ENCODE data around the gene CCDC92.

CCDC92 gene

DNA sequence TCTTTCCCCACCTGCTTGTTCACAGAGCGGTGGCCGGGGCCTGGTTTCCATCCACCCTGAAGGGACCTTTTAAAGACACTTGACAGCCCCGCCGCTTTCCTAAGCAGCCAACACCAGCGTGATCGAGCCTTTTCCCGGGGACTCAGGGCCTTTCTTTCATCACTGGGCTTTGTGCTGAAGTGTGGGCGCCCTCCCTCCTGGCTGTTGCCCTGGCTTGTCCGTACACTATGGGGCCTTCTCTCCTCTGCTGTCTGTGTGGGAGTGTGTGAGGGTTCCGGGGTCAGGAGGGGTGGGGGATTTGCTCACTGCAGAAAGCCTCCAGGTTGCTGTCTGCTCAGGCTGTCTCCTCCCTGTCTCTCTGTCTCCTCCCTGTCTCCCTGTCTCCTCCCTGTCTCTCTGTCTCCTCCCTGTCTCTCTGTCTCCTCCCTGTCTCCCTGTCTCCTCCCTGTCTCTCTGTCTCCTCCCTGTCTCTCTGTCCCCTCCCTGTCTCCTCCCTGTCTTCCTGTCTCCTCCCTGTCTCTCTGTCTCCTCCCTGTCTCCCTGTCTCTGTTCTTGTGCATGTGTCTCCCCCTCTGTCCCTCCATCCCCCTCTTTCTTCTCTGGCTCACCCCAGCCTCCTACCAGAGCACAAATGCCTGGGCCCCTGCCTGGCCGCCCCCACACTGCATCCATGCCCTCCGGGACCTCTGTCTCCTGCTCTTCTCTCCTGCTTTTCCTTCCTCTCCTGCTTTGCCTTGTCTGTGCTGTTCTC lies 64.7 kb downstream of the CCDC92 start:
- no peak for DNase-seq

DNA sequence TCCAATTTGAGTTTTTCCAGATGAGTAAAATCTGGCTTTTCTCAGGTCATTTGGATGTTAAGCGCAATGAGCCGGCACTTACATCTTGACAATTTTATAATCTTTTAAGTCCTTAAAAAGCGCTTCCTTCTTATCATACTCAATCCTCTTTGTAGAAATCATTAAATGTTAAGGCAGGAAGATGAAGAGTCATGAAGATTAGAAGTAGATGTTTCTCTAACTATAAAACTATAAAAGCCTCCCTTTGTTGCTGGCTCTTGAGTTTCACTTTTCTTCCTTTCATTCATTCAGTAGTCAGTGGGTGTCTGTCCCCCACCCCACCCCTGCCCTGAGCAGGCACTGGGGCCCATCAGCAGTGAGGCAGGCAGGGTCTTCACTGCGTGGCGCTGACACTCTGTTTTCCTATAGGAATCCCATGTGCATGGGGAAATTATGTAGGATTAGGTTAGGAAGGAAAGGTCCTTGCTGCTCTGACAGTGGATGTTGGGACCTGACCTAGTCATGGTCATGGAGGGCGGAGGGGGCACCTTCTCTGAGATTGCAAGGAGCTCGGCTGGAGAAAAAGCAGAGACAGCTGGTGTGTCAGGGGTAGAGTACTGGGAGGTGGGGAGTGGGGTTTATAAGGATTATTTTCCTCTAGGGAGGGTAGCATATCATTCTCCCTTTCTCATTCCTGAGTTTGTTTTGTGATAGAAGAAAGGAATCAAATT lies 65.8 kb downstream of the CCDC92 start:
- DNase-seq = no peak

DNA sequence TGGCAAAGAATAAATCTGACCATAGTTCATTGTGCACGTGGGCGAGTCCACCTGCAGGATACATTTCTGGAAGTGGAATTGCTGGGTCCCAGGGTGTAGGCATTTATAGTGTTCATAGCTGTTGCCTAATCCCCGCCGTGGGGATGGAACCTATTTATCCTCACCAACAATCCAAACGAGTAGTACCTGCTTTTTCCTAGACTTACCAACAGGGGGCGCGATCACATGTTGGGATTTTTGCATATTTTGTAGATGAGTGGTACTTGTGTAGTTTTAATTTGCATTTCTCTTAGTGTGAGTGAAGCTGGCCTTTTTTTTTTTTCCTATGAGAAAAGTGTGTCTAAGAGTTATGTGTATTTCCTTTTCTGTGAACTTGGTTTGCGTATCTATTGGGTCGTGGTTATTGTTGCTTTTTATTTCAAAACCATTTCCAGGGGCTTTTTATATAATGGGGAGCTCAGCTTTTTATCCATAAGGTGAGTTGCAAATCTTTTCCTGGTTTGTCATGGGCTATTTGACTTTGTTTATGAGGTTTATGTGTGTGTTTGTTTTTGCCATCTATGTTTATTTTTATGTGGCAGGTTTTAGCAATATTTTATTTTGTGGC lies 67.2 kb downstream of the CCDC92 start:
- DNase-seq = peak; percentile 66

DNA sequence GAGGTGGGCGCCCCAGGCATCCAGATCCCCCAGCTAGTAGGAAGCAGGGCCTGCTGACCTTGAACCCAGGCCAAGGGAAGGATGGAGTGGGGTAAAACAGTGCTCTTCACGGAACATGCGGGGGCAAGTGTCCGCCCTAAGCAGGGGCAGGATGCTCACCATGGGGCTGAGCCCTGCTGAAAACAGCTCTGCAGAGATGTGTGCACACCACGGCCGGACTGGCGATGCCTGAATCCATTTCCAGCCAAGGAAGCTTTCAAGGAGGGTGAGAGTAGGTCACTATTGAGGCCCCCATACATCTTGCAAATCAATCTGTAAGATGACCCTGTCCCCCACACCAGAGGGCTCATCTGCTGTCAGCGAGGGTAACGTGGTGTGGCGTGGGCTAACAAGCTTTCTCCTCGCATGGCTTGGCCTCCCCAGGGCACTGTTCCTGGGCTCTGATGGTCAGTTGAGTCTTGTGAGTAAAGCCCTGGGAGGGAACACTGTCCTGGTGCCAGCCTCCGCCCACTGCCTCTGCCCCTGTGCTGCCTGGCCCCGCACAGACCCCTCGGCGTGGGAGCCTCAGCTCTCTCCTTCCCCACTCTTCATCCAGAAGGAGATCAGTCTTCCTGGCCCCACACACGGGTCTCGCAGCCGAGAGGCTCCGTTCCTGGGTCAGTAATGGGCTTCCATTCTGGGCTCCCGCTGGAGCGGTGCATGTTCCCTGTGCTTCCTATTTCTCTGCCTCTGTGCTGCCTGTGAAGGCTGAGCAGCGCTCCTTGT lies 69.1 kb downstream of the CCDC92 start:
- no peak for DNase-seq

DNA sequence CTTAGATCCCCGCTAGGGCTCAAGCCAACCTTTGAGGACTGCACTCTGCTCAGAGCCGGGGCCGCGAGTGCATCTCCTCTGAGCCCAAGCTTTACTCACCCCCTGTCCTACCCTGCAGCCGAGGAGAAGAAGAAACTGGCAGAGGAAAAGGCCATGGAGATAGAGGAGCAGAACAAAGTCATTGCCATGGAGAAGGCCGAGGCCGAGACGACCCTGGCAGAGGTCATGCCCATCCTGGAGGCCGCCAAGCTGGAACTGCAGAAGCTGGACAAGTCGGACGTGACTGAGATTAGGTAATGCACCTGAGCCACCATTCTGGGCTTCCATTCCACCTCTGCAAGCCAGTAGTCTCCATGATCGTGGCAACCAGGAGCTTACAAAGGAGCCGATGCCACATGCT lies 69.8 kb downstream of the CCDC92 start:
- DNase-seq = no peak

DNA sequence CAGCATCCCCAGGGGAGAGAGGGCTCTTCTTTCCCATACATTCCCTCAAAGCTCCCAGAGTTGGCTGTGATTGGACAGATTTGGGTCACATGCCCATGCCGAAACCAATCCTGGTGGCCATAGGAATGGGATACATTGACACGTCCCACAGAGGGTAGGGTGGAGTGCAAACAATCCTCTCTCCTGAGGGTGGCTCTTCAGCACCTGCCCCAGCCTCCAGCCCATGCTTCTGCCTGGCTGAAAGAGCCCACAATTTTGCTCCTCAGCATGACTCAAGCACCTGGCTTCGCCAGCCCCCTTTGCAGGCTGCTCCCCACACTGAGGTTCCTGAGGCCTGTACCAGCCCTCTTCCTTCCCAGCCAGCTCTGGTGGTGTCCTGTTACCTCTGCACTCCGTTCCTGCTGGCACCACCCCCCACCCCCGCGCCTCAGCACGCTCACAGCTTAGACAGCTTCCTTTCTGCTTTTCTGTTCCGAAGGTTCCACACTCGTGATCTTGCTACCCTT lies 71.7 kb downstream of the CCDC92 start:
- no peak for DNase-seq

DNA sequence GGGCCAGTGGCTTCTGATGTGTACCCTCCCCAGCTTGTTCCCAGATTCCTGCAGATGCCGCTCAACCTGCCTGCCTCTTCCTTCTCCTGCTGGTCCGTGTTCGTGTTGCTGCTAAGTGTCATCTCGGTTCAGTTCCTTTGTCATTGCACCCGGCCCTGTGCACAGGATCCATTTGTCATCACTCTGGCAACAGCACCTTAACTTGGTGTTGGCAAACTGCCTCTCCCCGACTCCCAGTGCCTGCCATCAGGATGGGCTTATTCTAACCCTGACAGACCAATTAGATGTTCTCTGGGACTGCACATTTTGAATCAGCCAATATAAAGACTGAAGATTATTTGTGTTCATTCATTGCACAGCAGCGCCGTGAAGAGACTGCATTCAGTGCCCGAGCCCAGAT lies 73.3 kb downstream of the CCDC92 start:
- DNase-seq = no peak

DNA sequence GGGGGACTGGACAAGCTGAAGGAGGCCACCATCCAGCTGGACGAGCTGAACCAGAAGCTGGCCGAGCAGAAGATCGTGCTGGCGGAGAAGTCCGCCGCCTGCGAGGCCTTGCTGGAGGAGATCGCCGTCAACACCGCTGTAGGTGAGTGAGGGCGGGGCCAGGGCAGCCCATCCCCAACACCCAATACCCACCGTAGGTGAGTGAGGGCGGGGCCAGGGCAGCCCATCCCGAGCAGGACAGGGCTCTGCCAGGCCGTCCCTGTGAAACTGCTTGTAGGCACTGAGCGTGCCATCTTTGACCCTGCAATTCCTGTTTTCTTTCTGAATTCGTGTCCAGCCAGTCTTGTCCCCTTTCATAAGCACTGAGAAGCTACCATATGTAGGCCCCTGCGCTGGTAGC lies 74.0 kb downstream of the CCDC92 start:
- no peak for DNase-seq

DNA sequence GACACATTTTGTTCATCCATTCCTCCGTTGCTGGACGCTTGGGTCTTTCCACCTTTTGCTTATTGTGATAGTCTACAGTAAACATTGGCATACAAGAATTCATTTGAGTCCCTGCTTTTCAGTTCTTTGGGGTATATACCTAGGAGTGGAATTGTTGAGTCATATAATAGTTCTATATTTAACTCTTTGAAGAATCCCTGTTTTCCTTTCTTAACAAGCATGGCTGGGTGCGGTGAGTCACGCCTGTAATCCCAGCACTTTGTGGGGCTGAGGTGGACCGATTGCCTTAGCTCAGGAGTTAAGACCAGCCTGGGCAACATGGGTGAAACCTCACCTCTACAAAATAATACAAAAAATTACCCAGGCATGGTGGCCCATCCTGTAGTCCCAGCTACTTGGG lies 75.4 kb downstream of the CCDC92 start:
- no peak for DNase-seq

DNA sequence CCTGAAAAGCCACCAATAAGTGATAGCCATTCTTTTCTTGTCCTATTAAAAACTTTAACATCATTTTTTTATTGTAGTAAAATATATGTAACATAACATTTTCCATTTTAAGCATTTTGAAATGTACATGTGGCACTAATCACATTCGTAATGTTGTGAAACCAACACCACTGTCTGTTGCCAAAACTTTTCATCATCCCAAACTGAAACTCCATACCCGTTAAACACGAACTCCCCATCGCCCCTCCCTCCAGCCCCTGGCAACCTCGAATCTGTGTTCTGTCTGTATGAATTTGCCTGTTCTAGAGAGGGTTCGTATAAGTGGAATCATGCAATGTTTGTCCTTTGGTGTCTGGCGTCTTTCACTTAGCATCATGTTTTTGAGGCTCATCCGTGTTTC lies 75.9 kb downstream of the CCDC92 start:
- DNase-seq = no peak

DNA sequence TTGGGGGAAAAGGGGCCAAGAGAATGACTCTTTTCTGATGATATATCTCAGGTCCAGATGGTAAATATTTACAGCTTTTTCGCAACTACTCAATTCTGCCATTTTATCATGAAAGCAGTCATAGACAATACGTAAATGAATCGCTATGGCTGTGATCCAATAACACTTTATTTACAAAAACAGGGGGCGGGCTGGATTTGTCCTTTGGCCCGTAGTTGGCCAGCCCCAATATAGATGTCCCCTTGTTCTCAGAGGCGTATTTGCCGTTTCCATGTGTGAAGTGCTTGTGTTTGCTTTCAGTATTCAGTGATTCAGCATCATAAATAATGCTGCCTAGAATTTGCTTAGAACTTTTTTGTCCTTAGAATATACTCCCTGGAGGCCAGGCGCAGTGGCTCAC lies 77.2 kb downstream of the CCDC92 start:
- DNase-seq = no peak

DNA sequence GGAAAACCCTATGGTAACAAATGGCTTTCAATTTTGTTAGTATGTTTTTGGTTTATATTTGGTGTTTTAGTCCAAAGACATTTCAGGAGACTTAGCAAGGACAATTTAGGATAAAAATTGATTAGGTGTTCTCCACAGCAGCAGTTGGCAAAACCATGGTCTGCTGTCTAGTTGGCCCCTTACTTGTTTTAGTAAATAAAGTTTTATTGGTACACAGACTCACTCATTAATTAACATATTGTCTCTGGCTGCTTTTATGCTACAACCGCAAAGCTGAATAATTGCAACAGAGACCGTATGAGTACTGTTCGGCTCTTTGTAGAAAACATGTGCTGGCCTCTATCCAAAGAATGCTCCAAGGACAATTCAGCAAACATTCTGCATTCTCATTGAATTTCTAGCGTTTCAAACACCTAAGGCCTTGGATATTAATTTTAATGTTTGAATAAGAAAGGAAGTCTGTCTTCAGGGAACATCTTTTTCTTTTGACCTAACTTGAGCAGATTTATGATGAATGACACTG lies 77.7 kb downstream of the CCDC92 start:
- no peak for DNase-seq

DNA sequence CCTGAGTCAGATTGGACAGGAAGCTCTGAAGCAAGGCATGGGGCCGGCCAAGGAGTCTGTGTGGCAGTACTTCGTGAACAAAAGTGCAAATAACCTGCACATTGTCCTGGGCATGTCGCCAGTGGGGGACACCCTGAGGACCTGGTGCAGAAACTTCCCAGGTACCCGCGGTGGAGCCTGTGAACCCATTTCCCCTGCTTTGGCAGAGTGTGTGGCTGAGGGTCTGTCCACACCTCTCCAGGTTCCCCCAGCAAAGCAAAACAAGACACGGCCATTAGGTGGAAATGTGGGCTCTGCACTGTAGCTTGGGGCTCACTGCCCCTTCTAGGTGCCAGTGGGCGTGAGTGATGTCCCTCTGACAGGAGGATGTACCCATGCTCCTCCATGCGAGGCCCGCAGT lies 79.4 kb downstream of the CCDC92 start:
- no peak for DNase-seq

DNA sequence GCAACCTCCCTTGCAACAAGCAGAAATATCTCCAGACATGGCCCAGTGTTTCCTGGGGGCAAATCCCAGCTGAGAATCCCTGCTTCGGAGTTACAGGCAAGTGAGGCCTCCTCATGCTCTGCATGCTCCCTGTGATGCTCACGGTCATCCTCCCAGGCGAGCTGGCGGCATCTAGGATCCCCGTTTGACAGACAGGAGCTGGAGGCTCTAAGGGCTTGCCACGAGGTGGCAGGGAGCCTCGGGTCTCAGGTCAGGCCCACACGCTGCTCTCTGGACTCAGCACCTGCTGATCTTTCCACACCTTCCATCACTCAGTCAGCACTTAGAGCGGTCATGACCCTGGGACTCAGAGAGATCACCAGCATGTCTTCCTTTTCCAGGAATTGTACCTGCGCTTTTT lies 79.8 kb downstream of the CCDC92 start:
- no peak for DNase-seq

DNA sequence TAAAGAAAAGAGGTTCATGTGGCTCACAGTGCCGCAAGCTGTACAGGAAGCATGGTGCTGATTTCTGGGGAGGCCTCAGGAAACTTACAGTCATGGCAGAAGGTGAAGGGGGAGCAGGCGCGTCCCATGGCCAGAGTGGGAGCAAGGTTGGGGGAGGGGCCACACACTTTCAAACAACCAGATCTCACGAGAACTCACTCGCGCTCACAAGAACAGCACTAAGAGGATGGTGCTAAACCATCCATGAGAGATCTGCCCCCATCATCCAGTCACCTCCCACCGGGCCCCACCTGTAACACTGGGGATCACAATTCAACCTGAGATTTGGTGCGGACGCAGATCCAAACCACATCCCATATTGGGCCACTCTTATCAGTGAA lies 80.5 kb downstream of the CCDC92 start:
- no peak for DNase-seq

DNA sequence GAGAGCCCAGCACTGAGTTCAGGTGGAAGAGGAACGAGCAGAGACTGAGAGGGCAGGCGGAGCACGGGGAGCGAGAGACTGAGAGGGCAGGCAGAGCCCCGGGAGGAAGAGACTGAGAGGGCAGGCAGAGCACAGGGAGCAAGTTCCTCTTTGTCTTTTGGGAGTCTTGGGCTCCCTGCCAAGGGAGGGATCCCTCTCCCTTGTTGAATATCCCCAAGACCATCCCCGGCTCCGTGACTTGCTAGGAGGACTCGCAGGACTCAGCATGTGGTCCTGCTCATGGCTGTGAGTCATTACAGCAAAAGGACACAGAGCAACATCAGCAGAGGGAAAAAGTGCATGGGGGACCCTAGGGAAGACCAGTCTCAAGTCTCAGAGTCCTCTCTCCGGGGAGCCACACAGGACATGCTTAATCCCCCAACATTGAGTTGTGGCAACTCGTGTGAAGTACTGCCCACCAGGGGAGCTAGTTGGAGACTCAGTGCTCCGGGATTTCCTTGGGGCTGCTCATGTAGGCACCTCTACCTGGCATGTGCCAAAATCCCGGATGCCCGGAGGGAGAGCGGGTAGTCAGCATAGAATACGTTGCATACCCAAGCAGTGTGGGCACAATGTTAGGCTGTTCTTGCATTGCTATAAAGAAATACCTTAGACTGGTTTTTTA lies 81.0 kb downstream of the CCDC92 start:
- DNase-seq = no peak

DNA sequence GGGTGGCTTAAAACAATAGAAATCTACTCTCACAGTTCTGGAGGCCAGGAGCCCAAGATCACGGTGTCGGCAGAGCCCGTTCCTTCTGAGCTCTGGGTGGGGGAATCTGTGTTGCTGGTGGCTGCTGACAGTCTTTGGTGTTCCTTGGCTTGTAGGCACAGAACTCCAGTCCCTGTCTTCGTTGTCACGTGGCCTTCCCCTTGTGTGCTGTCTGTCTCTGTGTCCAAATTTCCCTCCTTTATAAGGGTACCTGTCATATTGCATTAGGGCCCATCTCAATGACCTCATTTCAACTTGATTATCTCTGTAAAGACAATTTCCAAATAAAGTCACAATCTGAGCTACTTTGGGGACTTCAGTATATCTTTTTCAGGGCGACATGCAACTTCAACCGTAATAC lies 81.6 kb downstream of the CCDC92 start:
- no peak for DNase-seq

DNA sequence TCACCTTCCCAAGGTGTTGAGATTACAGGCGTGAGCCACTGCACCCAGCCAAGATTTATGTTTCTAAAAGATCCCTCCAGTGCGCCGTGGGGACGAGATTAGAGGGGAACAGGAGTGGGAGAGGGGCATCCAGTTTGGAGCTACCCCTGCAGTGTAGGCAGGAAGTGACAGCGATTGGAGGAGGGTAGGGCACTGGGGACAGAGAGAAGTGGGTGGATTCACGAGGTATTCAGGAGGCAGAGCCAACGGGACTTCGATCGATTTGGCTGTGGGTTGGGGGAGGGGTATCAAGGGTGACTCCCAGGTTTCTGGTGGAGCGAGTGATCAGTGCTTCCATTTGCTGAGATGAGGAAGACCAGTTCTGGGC lies 82.1 kb downstream of the CCDC92 start:
- DNase-seq = no peak

DNA sequence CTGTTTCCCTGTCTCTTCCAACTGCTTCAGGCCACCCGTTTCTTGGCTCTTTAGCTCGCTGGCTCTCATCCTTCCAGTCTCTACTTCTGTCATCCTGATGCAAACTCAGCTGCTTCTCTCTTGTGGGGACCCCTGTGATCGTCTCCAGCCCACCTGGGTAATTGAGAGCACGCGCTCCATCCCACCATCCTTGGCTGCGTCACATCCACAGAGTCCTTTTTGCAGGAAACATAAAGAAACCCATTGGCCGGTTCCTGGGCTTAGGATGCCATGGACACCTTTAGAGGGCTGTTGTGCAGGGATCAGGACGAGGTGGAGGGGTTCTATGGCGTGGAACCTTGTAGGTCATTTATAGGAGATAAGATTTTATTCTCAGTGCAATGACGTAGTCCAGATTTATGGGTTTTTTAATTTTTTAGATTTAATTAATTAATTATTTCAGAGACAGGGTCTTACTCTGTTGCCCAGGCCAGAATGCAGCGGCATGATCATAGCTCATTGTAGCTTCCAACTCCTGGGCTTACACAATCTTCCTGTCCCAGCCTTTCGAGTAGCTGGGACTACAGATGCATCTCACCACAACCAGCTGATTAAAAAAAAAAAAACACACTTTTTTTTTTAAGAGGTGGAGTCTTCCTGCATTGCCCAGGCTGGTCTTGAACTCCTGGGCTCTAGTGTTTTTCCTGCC lies 82.6 kb downstream of the CCDC92 start:
- DNase-seq = no peak

DNA sequence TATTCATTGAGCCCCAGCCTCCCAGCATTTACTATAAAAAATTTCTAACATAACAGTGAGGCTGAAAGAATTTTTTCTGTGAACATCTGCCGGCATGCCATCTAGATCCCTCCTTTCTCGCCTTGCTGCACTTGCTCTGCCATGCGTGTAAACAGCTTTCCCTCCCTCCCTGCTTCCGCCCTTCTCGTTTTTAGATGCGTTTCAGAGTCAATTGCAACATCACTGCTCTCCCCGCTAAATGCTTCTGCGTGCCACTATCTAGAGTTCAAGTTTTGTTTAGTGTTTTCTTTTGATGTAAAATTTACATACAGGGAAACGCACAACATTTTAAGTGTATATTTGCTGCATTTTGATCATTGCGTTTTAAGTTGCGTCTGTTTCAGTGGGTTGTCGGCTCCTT lies 83.6 kb downstream of the CCDC92 start:
- DNase-seq = no peak

DNA sequence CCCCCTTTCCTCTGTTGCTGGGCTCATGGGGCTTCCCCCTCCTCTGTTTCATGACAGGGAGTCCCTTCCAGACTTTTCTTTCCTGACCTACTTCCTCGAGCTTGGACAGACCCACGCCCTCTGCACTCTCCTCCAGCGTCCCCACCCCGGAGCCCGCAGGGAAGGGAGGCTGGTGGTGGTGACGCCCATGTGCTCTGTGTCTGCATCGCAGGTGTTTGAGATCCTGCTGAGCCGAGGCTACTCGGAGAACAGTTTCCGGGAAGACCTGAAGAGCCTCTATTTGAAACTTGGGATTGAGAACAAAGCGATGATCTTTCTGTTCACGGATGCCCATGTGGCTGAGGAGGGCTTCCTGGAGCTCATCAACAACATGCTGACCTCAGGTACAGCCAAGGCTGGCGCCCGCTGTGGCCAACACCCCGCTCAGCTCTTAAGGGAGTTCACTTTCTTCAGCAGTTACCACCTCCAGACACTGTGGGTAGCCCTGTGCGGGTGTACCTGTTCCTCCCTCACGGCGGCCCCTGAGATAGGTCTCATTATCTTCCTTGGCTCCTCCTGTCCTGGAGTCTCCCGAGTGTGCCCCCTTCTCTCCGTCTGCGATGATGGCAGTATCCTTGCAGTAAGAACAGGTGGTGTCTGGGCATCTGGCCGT lies 85.6 kb downstream of the CCDC92 start:
- DNase-seq = no peak

DNA sequence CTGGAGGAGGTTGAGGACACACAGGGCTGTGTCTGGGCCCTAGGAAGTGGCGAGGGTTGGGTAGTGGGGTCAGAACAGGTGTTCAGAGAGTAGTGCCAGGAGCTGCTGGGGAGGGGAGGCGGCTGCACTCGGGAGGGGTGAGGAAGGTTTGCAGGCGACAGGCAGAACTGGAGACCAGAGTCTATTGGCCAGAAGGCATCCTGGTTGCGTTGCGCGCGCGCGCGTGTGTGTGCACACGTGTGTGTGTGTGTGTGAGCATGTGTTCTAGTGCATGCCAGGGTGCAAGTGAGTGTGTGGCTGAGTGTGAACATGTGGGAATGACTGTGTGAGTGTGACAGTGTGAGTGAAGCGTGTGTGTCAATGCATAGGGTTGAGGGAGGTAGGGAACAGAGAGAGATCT lies 86.4 kb downstream of the CCDC92 start:
- no peak for DNase-seq
